PC-9 (cell line): Measurements from ENCODE around the gene ZBTB1. TPM values are rescaled to one million over a fixed set of nuclear protein-coding genes. Genes with fewer than 3 reads are reported as not detected.

Experiments
- BruUV-seq: library from RNA; stranded (reverse); fragments of 400-500 nt; replicated peaks from 2 replicates; lab custom pipeline; 2021; lab: Mats Ljungman, UMichigan
- CTCF ChIA-PET: fragments of 300-600 bp; sonication (Branson Sonifier 250); formaldehyde crosslinking; loops from one replicate; lab custom pipeline; 2022; ENCODE audit warnings: antibody characterized with exemption; lab: Charles Lee
- POLR2A ChIA-PET: fragments of 300-600 bp; sonication (Branson Sonifier 250); formaldehyde crosslinking; loops from one replicate; lab custom pipeline; 2022; ENCODE audit warnings: antibody characterized with exemption; ENCODE audit not compliant: unreplicated experiment; lab: Charles Lee
- DNase-seq, 2 experiments: peaks; one replicate each; pipeline versions ENCODE4 v3.0.0 to v3.0.0-alpha.2; 2015 to 2022; ENCODE audit warnings: mixed read lengths in 1 of 2
- H2AFZ ChIP-seq: fragments of 200-600 bp; sonication (generic); 2 replicates; pipeline ENCODE4 v1.8.1; 2017; ENCODE audit warnings: antibody characterized with exemption
- H3F3A ChIP-seq: fragments of 200-600 bp; sonication (generic); 2 replicates; pipeline ENCODE4 v1.8.1; 2017; ENCODE audit warnings: antibody characterized with exemption, mild to moderate bottlenecking, low read depth; ENCODE audit not compliant: insufficient read depth
- H3K27ac ChIP-seq: fragments of 200-600 bp; sonication (generic); 2 replicates; pipeline ENCODE4 v1.6.1; 2016; ENCODE audit warnings: mixed run types
- H3K27me3 ChIP-seq: fragments of 200-600 bp; sonication (generic); 2 replicates; pipeline ENCODE4 v1.6.1; 2016; ENCODE audit warnings: low read depth, mixed run types; ENCODE audit not compliant: insufficient read depth
- H3K36me3 ChIP-seq: fragments of 200-600 bp; sonication (generic); 2 replicates; pipeline ENCODE4 v1.6.1; 2016; ENCODE audit warnings: low read depth, mixed run types
- H3K4me1 ChIP-seq: fragments of 200-600 bp; sonication (generic); replicated peaks from 2 replicates; pipeline ENCODE4 v1.6.1; 2016; ENCODE audit warnings: mixed run types; ENCODE audit not compliant: insufficient read depth
- H3K4me2 ChIP-seq: fragments of 200-600 bp; sonication (generic); 2 replicates; pipeline ENCODE4 v1.6.1; 2017; ENCODE audit warnings: mixed run types
- H3K4me3 ChIP-seq: fragments of 200-600 bp; sonication (generic); 2 replicates; pipeline ENCODE4 v1.6.1; 2016; ENCODE audit warnings: mixed run types
- H3K79me2 ChIP-seq: fragments of 200-600 bp; sonication (generic); 2 replicates; pipeline ENCODE4 v1.6.1; 2017; ENCODE audit warnings: low read depth, mixed run types
- H3K9me2 ChIP-seq: fragments of 200-600 bp; sonication (generic); 2 replicates; pipeline ENCODE4 v1.8.1; 2017; ENCODE audit warnings: mild to moderate bottlenecking; ENCODE audit not compliant: insufficient read depth
- H3K9me3 ChIP-seq: fragments of 200-600 bp; sonication (generic); 2 replicates; pipeline ENCODE4 v1.8.1; 2016; ENCODE audit warnings: low read depth; ENCODE audit not compliant: insufficient read depth
- H4K20me1 ChIP-seq: fragments of 200-600 bp; sonication (generic); 2 replicates; pipeline ENCODE4 v1.8.1; 2017; ENCODE audit not compliant: insufficient read depth
- CTCF ChIP-seq: fragments of 200-600 bp; sonication (generic); conservative IDR thresholded peaks from 2 replicates; pipeline ENCODE4 v1.6.1; 2017; ENCODE audit warnings: mixed run types, antibody characterized with exemption, mild to moderate bottlenecking, moderate library complexity
- EZH2 ChIP-seq: fragments of 200-600 bp; sonication (generic); IDR thresholded peaks from 2 replicates; pipeline ENCODE4 v1.8.0; 2017; ENCODE audit warnings: antibody characterized with exemption, low read depth
- intact Hi-C: fragments of 100-400 bp; cut with micrococcal nuclease; formaldehyde crosslinking; loops from one replicate; pipeline ENCODE4 v1.10.0; 2022; ENCODE audit not compliant: unreplicated experiment
- total RNA-seq: library from RNA; stranded (reverse); gene quantifications from 2 replicates; pipeline ENCODE4 v1.2.3, GENCODE V29; 2021

Gene ZBTB1
- total RNA-seq, 1 experiment from 2014 or later = 55.4 TPM

DNA sequence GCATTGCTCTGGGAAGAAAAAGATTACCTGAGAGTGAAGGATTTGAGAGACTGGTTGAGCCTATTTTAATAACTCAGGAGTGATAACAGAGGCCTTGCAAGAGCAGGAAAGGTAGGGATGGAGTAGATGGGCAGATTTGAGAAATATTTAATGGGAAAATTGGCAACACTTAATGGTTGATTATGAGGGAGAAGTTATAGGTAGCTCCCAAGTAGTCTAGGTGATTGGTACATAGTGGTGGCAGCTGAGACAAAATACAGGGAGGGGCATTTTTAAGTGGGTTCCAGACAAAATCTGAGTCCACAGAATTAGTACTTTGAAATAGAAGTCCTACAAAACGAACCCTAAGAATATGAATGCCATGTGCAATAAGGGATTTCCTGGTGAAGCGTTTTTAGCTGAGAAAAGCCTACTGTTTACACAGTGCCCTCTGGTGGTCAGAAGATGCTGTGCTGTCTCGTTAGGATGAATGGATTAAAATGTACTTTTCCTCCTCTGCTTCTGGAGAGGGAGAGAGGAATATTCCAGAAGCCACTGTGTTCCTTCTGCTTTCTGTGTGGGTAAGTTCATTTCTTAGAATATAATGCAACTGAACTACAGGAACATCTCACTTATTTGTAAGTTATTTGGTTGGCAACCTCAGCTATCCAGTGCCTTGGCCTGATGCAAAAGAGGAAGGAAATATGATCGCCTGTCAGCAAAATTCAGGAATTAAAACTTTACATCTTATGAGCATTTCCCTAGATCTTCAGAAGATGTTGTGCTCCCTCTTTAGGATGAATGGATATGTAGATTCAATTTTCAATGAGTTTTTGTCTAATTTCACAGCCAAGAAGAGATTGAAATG is 6.5 kb downstream of the ZBTB1 start:
- no peaks in the 10 kb centered on the region for H3K27me3 ChIP-seq
- peaks cover 55% of the 10 kb centered on the region for H4K20me1 ChIP-seq
- H3K4me1 ChIP-seq = peaks cover 58% of the 10 kb centered on the region
- no TSS peak for BruUV-seq
- H3F3A ChIP-seq = peaks cover 33% of the 10 kb centered on the region; the same call in 1 of the 2 replicates
- peak overlapping the region; percentile 32 for H3K4me2 ChIP-seq
- no peak overlapping the region for H2AFZ ChIP-seq
- no peaks in the 10 kb centered on the region for H3K9me3 ChIP-seq
- ChIA-PET CTCF (interaction anchor here (0.5 to 1.2 kb wide), 4 partner anchors 9 to 118 kb away, joined by 3 to 6 read pairs (median 4); no protein-coding TSS in a partner anchor), POLR2A (interaction anchor here (0.6 to 0.8 kb wide), 5 partner anchors 66 to 806 kb away, joined by 3 to 6 read pairs (median 4); partner anchors contain the start of gene MTHFD1)
- no peaks in the 10 kb centered on the region for H3K9me2 ChIP-seq
- DNase-seq = peak; percentile 62 to 64
- TF ChIP-seq CTCF = peak; percentile 95
- no peak for TF ChIP-seq EZH2
- intact Hi-C loops = loop anchor here (1.0 kb wide), 1 partner anchor 167 kb away; no protein-coding TSS in a partner anchor
- H3K36me3 ChIP-seq = peaks cover 14% of the 10 kb centered on the region; the same call in 1 of the 2 replicates
- H3K4me3 ChIP-seq = no peak overlapping the region
- peak overlapping the region; percentile 35 for H3K27ac ChIP-seq
- H3K79me2 ChIP-seq = peaks cover 98% of the 10 kb centered on the region

GRCh38 chr14:64513271-64513670 is 8.7 kb downstream of the ZBTB1 start:
- peaks cover 26% of the 10 kb centered on the region; the same call in 1 of the 2 replicates for H3F3A ChIP-seq
- POLR2A ChIA-PET = no interaction called here
- no TSS peak for BruUV-seq
- intact Hi-C loops = no loop called here
- peaks cover 96% of the 10 kb centered on the region for H3K79me2 ChIP-seq
- no peaks in the 10 kb centered on the region for H3K27me3 ChIP-seq
- H3K36me3 ChIP-seq = peaks cover 7% of the 10 kb centered on the region; the same call in 1 of the 2 replicates
- H2AFZ ChIP-seq = no peak overlapping the region
- H3K4me3 ChIP-seq = no peak overlapping the region
- CTCF ChIA-PET = no interaction called here
- H3K4me2 ChIP-seq = no peak overlapping the region
- no peak for DNase-seq
- TF ChIP-seq CTCF (no peak), EZH2 (no peak)
- peaks cover 48% of the 10 kb centered on the region for H4K20me1 ChIP-seq
- no peaks in the 10 kb centered on the region for H3K9me3 ChIP-seq
- no peak overlapping the region for H3K27ac ChIP-seq
- H3K9me2 ChIP-seq = no peaks in the 10 kb centered on the region
- peaks cover 36% of the 10 kb centered on the region for H3K4me1 ChIP-seq

GRCh38 chr14:64515053-64515452 is 10.5 kb downstream of the ZBTB1 start:
- peak in 1 of 2 experiments; percentile 70 for DNase-seq
- H3K27ac ChIP-seq = peak overlapping the region; percentile 7; the same call in 1 of the 2 replicates
- no peak for TF ChIP-seq CTCF
- POLR2A ChIA-PET = no interaction called here
- H3K4me3 ChIP-seq = no peak overlapping the region
- peak overlapping the region; percentile 4; the same call in 1 of the 2 replicates for H3K4me2 ChIP-seq
- intact Hi-C loops = no loop called here
- no peaks in the 10 kb centered on the region for H3K9me2 ChIP-seq
- no TSS peak for BruUV-seq
- H3K27me3 ChIP-seq = no peaks in the 10 kb centered on the region
- peaks cover 28% of the 10 kb centered on the region for H3F3A ChIP-seq
- H3K36me3 ChIP-seq = peaks cover 6% of the 10 kb centered on the region; the same call in 1 of the 2 replicates
- H3K79me2 ChIP-seq = peaks cover 95% of the 10 kb centered on the region
- H4K20me1 ChIP-seq = peaks cover 37% of the 10 kb centered on the region
- peaks cover 27% of the 10 kb centered on the region for H3K4me1 ChIP-seq
- CTCF ChIA-PET = interaction anchor here (0.5 to 0.6 kb wide), 2 partner anchors 26 to 42 kb away, joined by 3 to 5 read pairs; partner anchors contain the start of gene HSPA2
- no peak overlapping the region for H2AFZ ChIP-seq
- no peaks in the 10 kb centered on the region for H3K9me3 ChIP-seq
